NCI-H510A treated with DMSO at 0.1 percent for 48 hours (cell line): Measurements from ENCODE around the gene CYP27B1.
A peak's percentile ranks its signal among the peaks of the same experiment; 100 is the strongest.

ENCODE experiments used
- DNase-seq: peaks from one replicate; lab custom pipeline; 2025; lab: John Stamatoyannopoulos, UW

The CYP27B1 gene

DNA sequence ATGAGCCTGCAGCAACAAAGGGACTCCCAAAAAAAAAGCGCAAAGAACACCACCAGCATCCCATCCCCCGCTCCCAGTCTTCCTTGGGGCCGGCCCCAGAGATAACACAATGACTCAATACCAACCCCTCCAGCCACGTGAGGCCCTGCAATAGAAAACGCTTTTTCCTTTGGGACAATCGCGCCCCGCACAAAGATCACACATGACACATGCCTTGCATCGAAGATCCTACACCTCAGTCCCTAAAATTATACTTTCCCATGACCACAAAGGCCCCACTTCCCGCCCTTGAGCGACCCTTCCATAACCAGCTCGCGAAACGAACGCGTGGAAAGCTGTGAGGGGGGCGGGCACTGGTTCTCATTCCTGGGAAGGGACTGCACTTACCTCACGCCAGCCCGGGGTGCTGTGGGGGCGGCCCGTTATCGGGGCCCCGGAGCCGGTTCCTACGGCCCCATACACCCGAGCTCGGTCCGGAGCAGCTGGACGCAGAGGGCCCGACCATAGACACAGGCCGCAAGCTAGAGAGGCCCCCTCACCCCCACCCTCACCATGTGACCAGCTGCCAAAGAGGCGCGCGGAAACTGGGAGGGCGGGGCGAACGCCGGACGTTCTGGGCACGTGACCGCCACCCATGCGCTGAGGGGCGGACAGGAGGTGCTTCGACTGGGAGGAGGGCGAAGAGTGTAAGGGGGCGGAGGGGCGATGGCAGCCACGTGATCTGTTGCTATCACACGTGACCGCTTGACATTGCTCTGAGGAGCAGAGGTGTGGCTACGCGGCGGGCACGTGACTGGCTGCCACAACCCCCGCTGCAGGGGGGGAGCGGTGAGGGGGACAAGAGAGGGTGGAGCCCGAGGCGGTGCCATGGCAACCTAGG is 14.8 kb downstream of the CYP27B1 start, which contains the start of gene CDK4:
CDK4 (minus strand) TSS at position 523 of the 880 bp plus-strand sequence. CDS start 593 bp downstream, outside the sequence.
- DNase-seq, result peak; percentile 99

DNA sequence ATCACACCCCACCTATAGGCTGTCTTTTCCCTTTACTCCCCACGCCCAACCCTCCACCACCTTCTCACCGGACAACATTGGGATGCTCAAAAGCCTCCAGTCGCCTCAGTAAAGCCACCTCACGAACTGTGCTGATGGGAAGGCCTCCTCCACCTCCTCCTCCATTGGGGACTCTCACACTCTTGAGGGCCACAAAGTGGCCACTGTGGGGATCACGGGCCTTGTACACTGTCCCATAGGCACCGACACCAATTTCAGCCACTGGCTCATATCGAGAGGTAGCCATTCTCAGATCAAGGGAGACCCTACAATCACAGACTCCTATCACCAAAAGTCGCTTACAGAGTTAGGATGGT is 15.5 kb downstream of the CYP27B1 start:
- DNase-seq, result no peak

DNA sequence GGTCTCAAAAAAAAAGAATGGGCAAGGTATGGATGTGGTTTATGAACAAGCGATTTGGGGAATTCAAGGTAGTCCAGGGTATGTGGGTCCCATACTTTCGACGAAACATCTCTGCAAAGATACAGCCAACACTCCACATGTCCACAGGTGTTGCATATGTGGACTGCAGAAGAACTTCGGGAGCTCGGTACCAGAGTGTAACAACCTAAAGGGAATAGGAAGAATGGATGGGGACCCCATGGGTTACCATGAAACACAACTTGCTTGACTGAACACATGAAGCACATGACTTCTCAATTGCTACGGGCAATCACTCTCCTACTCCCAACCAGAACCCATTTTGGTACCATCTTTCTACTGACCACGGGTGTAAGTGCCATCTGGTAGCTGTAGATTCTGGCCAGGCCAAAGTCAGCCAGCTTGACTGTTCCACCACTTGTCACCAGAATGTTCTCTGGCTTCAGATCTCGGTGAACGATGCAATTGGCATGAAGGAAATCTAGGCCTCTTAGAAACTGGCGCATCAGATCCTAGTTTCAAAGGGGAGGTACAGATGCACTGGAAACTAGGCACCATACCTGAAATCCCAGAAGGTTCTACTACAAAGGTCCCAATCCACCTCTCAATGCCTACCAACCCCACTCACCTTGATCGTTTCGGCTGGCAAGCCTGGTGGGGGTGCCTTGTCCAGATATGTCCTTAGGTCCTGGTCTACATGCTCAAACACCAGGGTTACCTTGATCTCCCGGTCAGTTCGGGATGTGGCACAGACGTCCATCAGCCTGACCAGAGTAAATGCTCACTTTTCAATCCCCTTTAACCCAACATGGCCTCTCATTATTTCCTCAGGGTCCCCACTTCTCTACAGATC is 16.1 kb downstream of the CYP27B1 start:
- DNase-seq, result no peak

DNA sequence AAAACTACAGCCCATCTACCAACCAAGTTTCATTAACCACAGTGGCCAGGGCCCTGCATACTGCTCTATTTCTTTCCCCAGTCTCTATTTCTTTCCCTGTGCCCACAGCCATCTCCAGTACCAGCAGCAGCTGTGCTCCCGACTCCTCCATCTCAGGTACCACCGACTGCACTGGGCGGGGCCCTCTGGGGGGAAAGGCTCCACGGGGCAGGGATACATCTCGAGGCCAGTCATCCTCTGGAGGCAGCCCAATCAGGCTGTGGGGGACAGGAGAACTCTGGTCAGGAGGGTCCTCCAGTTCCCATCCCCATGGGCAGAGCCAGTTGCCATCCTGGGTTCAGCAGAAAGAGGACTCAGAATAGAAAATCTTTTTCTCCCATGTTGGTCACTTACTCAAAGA is 17.8 kb downstream of the CYP27B1 start:
- DNase-seq, result no peak

DNA sequence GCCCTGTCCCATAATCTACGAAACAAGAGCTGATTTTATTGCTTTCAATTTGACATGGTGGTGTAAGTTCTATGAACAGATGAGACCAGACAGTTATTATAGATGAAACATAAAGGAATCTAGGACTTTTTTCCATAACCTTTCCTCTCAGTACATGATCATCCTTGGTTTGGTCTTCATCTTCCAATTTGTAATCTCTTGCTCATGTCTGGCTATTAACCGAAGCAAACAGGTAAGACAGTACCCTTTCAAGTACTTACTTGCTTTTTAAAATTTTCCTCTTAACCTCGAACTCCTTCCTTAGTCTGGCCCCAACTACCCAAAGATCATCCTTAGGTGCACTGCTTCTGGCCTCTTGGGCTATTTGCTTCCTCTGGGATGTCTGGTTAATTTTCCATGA is 20.9 kb downstream of the CYP27B1 start:
- DNase-seq, result no peak

DNA sequence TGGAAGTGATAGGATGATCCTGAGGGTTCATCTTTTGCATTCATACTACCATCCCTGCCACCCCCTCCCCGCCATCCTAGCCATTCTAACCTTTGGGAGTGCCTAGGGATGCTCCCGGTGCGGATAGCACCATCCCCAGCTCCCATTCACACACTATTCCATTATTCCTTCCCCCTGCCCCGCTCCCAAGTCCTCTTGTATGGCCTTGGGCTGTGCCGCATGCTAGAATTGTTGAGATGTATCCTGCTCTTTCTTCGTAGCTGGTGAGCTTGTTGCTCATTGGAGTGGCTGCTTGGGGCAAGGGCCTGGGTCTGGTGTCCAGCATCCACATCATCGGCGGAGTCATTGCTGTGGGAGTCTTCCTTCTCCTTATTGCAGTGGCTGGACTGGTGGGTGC is 21.4 kb downstream of the CYP27B1 start:
- DNase-seq, result no peak

DNA sequence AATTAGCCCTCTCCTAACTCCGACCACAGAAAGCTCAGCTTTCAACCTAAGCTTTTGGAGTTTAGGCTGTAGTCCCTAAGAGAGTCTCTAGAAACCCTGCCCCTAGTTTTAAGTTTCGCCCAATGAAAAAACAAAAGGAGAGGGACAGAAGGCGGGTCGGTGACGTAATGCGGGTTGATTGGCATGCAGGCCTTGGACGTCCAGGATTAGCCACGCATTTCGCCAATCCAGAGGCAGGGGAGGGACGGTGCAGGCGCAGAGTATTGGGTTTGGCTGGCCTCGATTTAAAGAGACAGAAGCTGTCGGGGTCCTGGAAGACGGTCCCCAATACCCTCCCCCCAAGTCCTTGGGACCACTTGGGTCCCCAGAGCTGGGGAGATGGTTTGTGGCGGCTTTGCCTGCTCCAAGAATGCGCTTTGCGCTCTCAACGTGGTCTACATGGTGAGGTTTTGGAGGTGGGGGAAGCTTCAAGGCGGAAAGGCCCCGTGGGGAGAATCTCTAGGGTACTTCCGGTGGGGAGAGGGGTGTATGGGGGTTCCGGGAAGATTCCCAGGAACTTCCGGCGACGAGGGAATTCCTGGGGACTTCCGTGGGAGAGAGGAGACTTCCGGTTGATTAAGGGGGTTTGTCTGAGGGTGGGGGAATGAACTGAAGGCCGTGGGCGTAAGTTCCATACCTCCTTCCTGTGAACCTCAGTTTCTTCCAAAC is 21.9 kb downstream of the CYP27B1 start, which contains the start of gene TSPAN31:
TSPAN31 (plus strand) TSS at position 263 of the 708 bp plus-strand sequence; CDS start at position 379, 116 bp downstream.
- DNase-seq, result peak; percentile 99

DNA sequence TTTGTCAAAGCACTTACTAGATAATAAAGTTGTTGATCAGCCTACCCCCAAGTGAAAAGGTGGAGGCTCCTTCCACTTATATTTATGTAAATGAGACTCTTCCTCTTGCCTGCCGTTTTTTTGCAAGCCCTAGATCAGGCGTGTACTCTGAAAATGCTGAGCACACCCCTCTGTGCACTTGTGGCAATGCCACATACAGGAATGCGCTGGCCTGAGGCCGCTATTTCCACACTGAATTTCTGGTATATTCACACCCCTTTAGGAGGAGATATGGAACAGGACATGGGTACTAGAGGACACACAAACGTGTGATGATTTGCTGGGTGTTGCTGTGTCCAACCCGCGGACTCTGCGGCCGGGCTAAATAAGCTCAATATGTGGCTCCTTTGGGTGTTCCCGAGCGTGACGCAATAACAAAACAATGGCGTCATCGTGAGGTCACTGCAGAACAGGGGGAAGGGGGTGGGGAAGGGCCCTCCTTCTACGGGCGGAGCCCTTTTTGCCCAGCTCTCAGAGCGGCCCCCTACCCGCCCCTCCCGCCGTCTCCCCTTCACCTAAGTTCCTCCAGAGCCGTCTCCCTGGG is 22.6 kb downstream of the CYP27B1 start:
- peak; percentile 95 for DNase-seq

DNA sequence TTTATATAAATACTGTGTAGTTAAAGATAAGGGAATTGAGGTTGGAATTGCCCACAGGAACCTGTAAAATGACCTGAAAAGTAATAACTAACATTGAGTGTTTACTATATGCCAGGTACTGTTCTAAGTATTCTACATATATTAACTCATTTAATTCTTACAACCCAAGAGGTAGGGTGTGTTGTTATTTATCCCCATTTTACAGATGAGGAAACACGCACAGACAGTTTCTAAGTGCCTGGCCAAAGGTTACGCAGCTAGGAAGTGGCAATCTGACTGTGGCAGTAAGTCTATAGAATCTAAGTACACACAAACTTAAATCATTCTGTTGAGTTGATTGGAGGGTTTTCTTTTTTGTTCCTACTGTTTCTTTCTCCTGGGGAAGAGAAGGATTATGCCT is 23.1 kb downstream of the CYP27B1 start:
- DNase-seq, result no peak

DNA sequence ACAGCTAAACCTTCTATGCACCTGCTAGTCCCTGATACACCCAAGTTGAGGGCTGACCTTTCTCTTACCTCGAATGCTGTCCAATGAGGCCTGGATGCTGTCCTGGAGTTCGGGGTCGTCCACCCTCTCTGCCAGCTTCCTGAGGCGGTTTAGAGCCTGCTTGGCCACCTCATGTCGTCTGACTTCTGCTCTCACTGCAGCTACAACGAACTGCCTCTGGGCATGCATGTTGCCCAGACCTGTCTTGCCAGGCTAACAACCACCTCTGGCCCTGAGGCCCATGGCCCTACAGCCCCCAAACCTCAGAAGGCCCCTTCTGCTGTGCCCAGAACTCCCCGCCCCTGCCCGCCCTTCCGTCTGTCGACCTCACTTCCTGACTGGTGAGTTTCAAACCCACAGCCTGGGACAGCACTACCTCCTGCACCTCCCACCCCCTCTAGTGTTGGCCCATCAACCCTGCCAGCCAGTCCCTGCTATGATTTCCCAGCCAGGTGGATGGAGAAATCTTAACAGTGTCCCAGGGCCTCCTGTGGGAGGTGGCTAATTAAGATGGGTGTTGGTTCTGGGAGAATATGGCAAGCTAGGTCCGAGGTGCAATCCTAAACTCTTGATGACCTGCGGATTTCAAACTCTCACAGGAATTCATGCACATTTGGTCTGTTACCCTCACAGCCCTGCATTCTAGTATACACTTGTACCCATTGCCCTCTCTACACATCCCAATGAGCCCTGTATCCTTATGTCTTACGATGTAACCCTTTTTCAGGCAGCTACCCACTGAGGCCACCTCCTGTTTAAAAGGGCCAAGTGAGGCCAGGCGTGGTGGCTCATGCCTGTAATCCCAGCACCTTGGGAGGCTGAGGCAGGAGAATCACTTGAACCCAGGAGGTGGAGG is 24.8 kb downstream of the CYP27B1 start:
- DNase-seq, result no peak

DNA sequence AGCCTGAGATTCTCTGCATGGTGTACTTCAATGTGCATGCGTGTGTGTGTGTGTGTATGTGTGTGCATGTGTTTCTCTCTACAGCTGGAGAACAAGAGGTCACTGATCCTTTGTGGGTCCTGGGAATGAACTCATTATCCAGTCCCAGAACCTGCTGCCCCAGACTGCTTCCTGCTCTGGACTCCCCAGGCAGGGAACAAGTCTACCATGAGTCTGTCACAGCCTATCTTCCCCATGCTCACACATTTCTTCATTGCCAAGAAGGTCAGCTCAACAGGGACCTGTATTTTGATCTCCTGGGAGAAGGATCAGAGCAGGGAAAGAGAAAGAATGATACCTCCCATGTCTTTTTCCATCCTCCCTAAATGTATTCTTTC is 25.5 kb downstream of the CYP27B1 start:
- DNase-seq, result no peak

DNA sequence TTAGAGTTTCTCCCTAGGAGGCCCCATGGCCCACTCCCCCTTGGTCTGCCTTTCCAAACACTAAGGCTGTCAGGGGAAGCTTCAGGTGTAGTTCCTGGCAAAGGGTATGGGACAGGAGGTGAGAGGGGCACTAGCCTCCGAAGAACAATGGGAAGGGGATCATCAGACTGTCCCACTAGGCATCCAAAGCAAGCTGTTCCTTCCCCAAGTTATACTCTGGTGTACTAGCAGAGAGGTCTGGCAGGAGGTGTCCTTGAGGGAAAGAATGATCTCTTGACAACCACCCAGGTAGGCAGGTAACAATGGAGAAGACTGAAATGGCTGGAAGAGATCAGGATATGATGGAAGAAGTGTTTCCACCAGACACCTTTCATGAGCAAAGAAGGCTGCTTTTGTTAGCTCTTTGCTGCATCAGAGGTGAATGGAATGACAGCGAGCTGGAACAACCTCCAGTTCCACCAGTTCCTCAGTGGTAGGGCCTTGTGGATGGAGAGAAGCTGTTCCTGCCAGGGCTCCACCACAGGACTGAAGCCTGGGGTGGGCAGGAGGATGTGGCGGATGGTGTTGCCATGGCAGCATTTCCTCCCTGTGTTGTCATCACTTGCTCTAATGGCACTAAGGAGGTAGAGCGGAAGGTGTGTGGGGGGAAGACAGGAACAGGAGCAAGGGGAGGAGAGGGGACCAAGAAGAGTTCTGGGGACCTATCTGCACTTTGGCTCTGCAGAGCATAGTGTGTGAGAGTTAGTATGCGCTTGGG is 26.0 kb downstream of the CYP27B1 start:
- DNase-seq, result no peak

DNA sequence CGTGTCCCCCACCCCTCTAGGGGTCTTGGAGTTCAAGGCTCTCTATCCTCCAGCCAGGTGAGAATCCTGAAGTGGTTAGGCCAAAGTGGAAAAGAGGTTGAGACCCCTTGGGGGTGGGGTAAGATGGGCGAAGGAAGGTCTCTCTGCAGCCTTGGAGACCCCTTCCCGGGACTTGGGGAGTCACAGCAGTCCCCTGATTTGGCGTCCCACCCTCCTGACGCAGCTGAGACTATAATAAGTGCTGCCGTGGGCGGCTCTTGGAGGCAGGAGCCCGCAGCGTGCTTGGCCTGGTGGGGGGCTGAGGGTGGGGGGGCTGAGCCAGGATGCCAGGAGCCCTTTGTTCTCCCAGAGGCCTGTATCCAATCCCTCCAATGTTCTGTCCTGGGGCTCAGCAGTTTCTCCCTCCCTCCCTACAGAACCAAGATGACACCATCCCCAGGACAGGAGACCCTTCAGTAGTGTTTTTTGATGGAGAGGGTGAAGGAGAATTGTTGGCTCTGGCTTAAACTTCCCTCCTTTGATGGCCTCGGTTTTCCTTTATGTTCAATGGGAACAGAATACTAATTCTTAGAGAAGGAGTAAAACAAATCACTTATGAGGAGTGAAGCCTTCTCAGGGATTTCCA is 26.9 kb downstream of the CYP27B1 start:
- DNase-seq, result no peak

DNA sequence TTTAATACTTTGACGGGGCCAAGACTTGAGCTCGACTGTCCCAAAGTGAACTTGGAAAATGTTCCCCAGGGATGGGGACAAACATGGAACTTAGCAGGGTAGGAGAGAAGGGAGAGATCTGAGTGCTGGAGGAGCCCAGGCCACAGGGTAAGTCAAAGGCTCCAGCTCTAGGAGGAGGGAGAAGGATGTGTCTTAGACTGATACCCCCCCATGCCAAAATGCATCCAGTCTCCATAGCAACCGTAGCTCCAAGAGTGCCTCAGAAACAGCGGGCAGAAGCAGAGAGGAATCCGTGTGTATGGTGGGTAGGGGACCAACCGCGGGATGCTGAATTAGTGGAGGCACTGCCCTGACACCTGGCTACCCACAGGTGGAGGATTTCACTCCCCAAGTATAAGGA is 27.5 kb downstream of the CYP27B1 start:
- DNase-seq, result no peak

DNA sequence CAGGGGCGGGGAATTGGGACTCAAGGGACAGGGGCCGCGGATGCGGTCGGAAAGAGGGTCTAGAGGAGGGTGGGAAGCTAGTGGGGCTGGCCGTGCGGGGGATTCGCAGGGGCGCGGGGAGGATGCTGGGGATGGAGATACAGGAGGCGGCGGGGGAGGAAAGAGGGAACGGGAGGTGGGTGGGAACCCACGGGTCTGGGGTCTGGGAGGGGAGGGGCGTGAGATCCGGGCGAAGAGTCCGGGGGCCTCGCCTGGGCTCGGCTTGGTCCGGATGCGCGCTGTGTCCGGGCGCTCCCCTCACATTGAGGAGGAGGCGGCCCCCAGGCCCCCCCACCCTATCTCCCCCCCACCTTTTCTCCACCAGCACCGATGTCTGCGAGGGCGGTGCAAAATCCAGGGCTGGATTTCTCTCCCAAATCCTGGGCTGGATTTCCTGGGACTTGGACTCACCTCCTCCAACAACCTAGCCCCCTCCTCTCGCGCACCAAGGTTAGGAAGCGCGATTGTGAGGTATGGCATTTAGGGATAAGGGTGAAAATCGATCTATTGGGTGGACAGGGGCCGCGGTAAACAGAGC is 28.1 kb downstream of the CYP27B1 start, which contains the start of gene AGAP2:
AGAP2 (minus strand) TSS at position 82 of the 577 bp plus-strand sequence. CDS start 496 bp downstream, outside the sequence.
- DNase-seq, result no peak

DNA sequence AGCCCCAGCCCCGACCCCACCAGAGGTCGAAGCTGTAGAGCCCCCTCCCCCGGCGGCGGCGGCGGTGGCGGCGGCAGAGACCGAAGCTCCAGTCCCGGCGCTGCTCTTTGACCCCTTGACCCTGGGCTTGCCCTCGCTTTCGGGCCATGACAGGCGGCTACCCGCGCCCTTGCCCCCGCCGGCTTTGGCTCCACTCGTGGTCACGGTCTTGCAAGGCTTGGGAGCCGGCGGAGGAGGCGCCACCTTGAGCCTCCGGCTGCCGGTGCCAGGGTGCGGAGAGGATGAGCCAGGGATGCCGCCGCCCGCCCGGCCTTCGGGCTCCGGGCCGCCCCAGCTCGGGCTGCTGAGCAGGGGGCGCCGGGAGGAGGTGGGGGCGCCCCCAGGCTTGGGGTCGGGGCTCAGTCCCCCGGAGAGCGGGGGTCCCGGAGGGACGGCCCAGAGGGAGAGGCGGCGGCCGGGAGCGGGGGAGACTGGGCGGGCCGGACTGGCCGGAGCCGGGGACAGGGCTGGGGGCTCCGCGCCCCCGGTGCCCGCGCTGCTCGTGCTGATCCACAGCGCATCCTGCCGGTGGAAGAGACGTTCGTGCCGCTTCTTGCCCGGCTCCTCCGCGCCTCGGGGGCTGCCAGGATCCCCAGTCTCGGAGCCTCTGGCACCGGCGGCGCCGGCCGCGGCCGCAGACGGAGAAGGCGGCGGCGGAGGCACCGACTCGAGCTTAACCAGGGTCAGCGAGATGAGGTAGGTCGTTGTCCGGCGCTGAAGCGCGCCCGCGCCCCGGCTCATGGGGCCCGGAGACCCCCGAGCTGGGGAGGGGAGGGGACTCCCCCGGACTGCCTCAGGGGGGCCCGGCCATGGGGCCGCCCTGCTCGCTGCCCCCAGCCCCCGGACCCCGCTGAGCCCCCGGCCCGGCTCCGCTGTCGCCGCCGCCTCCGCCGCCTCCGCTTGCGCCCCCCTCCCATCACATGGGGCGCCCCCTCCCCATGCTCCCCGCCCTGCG is 29.1 kb downstream of the CYP27B1 start:
- no peak for DNase-seq

DNA sequence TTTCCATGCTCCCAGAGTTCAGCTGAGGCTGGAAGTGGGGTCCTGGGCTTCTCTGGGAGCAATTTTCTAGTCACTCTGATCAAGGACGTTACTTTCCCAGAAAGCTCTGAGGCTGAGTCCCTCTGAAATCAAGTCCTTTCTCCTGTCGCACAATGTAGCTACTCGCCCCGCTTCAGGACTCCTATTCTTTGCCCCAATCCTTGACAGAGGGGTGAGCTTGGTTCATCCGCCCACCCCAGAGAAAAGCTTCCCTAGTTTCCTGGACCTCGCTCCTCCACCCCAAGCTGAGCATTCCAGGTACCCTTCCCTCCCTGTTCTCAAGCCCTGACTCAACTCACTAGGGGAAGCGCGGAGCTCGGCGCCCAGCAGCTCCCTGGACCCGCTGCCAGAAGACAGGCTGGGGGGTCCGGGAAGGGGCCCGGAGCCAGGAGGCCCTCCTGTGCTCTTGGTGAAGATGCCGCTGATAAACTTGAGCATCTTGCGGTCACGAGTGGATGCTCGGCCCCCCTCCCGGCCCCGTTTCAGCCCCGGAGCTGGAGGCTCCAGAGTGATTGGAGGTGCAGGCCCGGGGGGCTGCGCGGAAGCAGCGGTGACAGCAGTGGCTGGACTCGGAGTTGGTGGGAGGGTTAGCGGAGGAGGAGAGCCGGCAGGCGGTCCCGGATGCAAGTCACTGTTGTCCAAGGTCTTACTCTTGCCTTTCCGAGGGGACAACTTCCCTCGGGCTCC is 30.0 kb downstream of the CYP27B1 start:
- DNase-seq, result no peak
